B cell (primary cell): ENCODE data around the gene ID3. TPM values are rescaled to one million over a fixed set of nuclear protein-coding genes. Genes with fewer than 3 reads are reported as not detected.
A peak's percentile ranks its signal among the peaks of the same experiment; 100 is the strongest.

Source experiments
- ATAC-seq: fragments of 200-7000 bp; cut with Tn5 transposase; one replicate; pipeline ENCODE4 v1.10.0; 2021; ENCODE audit warnings: low read depth, mild to moderate bottlenecking, moderate number of reproducible peaks, moderate library complexity
- CTCF ChIA-PET: fragments of 350-600 bp; sonication (Branson Sonifier 250); formaldehyde crosslinking; loops from one replicate; lab custom pipeline; 2021; ENCODE audit warnings: antibody characterized with exemption, inconsistent platforms; lab: Charles Lee
- POLR2A ChIA-PET: fragments of 350-600 bp; sonication (Branson Sonifier 250); formaldehyde crosslinking; loops from one replicate; lab custom pipeline; 2021; ENCODE audit warnings: antibody characterized with exemption; lab: Charles Lee
- DNase-seq: peaks from one replicate; pipeline ENCODE4 v3.0.0; 2013
- H2AFZ ChIP-seq: 2 replicates; pipeline ENCODE4 v1.6.1; 2012; ENCODE audit warnings: mild to moderate bottlenecking, low read depth, low read length; ENCODE audit not compliant: insufficient read depth, poor library complexity, severe bottlenecking
- H3K27ac ChIP-seq, 2 donors: 1 replicate in 1 of 2; 2 replicates in 1 of 2; pipeline ENCODE4 v1.5.1; 2012 to 2013; ENCODE audit warnings: low read length in 2 of 2, mild to moderate bottlenecking in 2 of 2, moderate library complexity in 1 of 2
- H3K27me3 ChIP-seq, 4 experiments: fragments of 200-600 bp in 1 of 4; sonication (generic) in 1 of 4; replicated peaks in 1 of 4; 1 replicate in 2 of 4; 2 replicates in 2 of 4; pipeline versions ENCODE4 v1.6.1 to v1.7.0; 2013 to 2016; ENCODE audit warnings: low read length in 3 of 4, mild to moderate bottlenecking in 2 of 4, mixed read lengths in 1 of 4, moderate library complexity in 1 of 4; ENCODE audit not compliant: insufficient read depth in 4 of 4, control insufficient read depth in 3 of 4; ENCODE audit errors: control extremely low read depth in 1 of 4
- H3K36me3 ChIP-seq, 2 experiments: replicated peaks in 1 of 2; 1 replicate in 1 of 2; 2 replicates in 1 of 2; pipeline versions ENCODE4 v1.6.1 to v1.7.1; 2013; ENCODE audit warnings: low read length in 1 of 2; ENCODE audit not compliant: insufficient read depth in 2 of 2, control insufficient read depth in 1 of 2; ENCODE audit errors: control extremely low read depth in 1 of 2, extremely low read depth in 1 of 2
- H3K4me1 ChIP-seq, 2 donors: fragments of 200-600 bp in 1 of 2; sonication (generic) in 1 of 2; 1 replicate in 1 of 2; 2 replicates in 1 of 2; pipeline versions ENCODE4 v1.5.1 to v1.6.1; 2013 to 2017; ENCODE audit warnings: low read length in 2 of 2; ENCODE audit not compliant: control insufficient read depth in 2 of 2, insufficient read depth in 2 of 2
- H3K4me2 ChIP-seq: replicated peaks from 2 replicates; pipeline ENCODE3; 2012; ENCODE audit warnings: mild to moderate bottlenecking, low read depth, low read length; ENCODE audit not compliant: poor library complexity, severe bottlenecking
- H3K4me3 ChIP-seq, 5 experiments: fragments of 200-600 bp in 1 of 5; sonication (generic) in 1 of 5; 1 replicate in 3 of 5; 2 replicates in 2 of 5; pipeline versions ENCODE4 v1.5.1 to v1.7.0; 2011 to 2016; ENCODE audit warnings: low read length in 4 of 5, mild to moderate bottlenecking in 4 of 5, low read depth in 2 of 5, control low read depth in 1 of 5, moderate library complexity in 1 of 5; ENCODE audit not compliant: insufficient read depth in 1 of 5; ENCODE audit errors: control extremely low read depth in 1 of 5, extremely low read depth in 1 of 5
- H3K79me2 ChIP-seq: fragments of 200-600 bp; sonication (generic); one replicate; pipeline ENCODE4 v1.6.0; 2016; ENCODE audit warnings: low read length; ENCODE audit not compliant: control insufficient read depth, insufficient read depth
- H3K9ac ChIP-seq: fragments of 200-600 bp; sonication (generic); 2 replicates; pipeline ENCODE4 v1.6.1; 2017; ENCODE audit warnings: mild to moderate bottlenecking, low read length, moderate library complexity
- H3K9me3 ChIP-seq, 3 donors: one replicate each; pipeline versions ENCODE4 v1.6.1 to v1.7.1; 2013; ENCODE audit warnings: low read length in 2 of 3; ENCODE audit not compliant: control insufficient read depth in 2 of 3, insufficient read depth in 1 of 3; ENCODE audit errors: control extremely low read depth in 1 of 3
- H4K20me1 ChIP-seq: 2 replicates; pipeline ENCODE4 v1.6.0; 2012; ENCODE audit warnings: mild to moderate bottlenecking, low read length; ENCODE audit not compliant: insufficient read depth, control insufficient read depth, poor library complexity, severe bottlenecking
- H3K27ac Mint-ChIP-seq: one replicate; pipeline ENCODE4 v1.8.0; 2021; ENCODE audit warnings: mixed read lengths
- H3K27me3 Mint-ChIP-seq: one replicate; pipeline ENCODE4 v1.8.0; 2021; ENCODE audit warnings: mixed read lengths
- H3K4me1 Mint-ChIP-seq: one replicate; pipeline ENCODE4 v1.8.0; 2021; ENCODE audit warnings: mixed read lengths
- H3K4me3 Mint-ChIP-seq: one replicate; pipeline ENCODE4 v1.8.0; 2021; ENCODE audit warnings: mixed read lengths
- H3K9me3 Mint-ChIP-seq: one replicate; pipeline ENCODE4 v1.8.0; 2022; ENCODE audit warnings: mixed read lengths; ENCODE audit not compliant: insufficient read depth
- EZH2 ChIP-seq: IDR thresholded peaks from 2 replicates; pipeline ENCODE4 v1.6.1; 2012; ENCODE audit warnings: borderline replicate concordance, low read depth, mild to moderate bottlenecking, moderate library complexity, low read length; ENCODE audit not compliant: insufficient read depth, poor library complexity, severe bottlenecking
- WGBS: methylation state at CpG from one replicate; pipeline ENCODE4 v1.1.5; 2013; ENCODE audit warnings: missing lambda C conversion rate; ENCODE audit not compliant: insufficient coverage; 5-methylcytosine and 5-hydroxymethylcytosine counted together
- intact Hi-C: fragments of 100-400 bp; cut with micrococcal nuclease; formaldehyde crosslinking; loops from one replicate; pipeline ENCODE4 v1.10.0; 2022
- polyA plus RNA-seq: library from polyadenylated mRNA; depleted of rRNA; stranded (reverse); fragments of >200 nt; gene quantifications from 2 replicates; pipeline ENCODE4 v1.2.3, GENCODE V29; 2012
- total RNA-seq, 2 donors: library from RNA; stranded (reverse); fragments of 120-200 nt in 1 of 2; gene quantifications; 1 replicate in 1 of 2; 2 replicates in 1 of 2; pipeline versions ENCODE4 v1.2.3 to v1.2.4, GENCODE V29; 2013 to 2022
- TF ChIP-seq, protein P1 (sequence below): fragments of 200-600 bp; IDR thresholded peaks from one replicate; pipeline ENCODE4 v1.8.0; 2022; ENCODE audit warnings: antibody characterized with exemption, mild to moderate bottlenecking

ID3 gene
- total and polyA plus RNA-seq, 2 donors (not counting 1 experiment from before 2014, with no cell fraction given), result 212 to 367 TPM

DNA sequence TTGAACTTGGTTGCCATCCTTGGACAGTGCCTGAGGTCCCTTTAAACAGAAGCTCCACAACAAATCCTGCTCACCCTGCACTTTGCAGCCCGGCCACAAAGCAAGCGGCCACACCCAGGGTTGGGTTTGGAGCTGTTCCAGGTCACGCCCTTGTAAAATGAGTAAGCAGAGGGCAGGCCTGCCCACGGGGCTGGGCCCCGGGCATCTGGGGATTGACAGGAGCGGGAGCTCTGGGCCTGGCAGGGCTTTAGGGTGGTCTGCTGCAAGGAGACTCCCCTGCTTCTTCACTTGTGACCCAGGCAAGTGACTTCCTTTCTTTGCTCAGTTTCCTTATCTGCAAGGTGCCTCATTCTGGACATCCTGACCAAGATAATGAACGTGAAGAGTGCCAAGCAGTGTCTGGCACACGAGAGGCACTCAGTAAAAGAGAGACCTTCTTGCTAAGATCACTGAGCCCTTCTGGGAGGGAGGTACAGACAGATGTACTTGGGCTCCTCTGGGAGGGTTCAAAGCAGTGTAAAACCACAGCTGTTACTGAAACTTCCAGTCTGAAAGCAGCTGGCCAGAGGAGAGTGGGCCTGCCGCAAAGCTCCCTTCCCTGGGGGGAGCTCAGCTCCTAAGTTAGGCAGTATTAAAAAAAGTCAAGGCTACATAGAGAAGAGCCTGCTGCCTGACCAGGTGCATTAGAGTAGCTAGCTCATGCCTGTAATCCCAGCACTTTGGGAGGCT is 30.9 kb downstream of the ID3 start:
- POLR2A ChIA-PET, result interaction anchor here (0.5 to 2.0 kb wide), 6 partner anchors 12 to 91 kb away, joined by 3 to 10 read pairs (median 3); no protein-coding TSS in a partner anchor
- peaks cover 9% of the 10 kb centered on the region for H3K79me2 ChIP-seq

More for the DNA sequence above, 30.9 kb downstream of the ID3 start:
- ATAC-seq (peak; percentile 32), DNase-seq (peak; percentile 52)
- H3K27ac ChIP-seq, result peak overlapping the region; percentile 47 to 54
- peaks cover 90 to 94% of the 10 kb centered on the region in 2 donors for H3K4me1 ChIP-seq
- no peaks in the 10 kb centered on the region for H4K20me1 ChIP-seq
- no peaks in the 10 kb centered on the region for H3K9me3 ChIP-seq
- peak overlapping the region; percentile 66 for H2AFZ ChIP-seq
- Mint-ChIP-seq H3K27ac (peak overlapping the region; percentile 90), H3K4me1 (peaks cover 93% of the 10 kb centered on the region), H3K27me3 (no peaks in the 10 kb centered on the region), H3K9me3 (no peaks in the 10 kb centered on the region), H3K4me3 (peak overlapping the region; percentile 55)
- CTCF ChIA-PET, result interaction anchor here (0.5 to 17.1 kb wide), 8 partner anchors 10 to 343 kb away, joined by 4 to 332 read pairs (median 7); no protein-coding TSS in a partner anchor
- 1% methylated on average over 9 of the region's 9 CpGs for WGBS
- TF ChIP-seq, protein P1, sequence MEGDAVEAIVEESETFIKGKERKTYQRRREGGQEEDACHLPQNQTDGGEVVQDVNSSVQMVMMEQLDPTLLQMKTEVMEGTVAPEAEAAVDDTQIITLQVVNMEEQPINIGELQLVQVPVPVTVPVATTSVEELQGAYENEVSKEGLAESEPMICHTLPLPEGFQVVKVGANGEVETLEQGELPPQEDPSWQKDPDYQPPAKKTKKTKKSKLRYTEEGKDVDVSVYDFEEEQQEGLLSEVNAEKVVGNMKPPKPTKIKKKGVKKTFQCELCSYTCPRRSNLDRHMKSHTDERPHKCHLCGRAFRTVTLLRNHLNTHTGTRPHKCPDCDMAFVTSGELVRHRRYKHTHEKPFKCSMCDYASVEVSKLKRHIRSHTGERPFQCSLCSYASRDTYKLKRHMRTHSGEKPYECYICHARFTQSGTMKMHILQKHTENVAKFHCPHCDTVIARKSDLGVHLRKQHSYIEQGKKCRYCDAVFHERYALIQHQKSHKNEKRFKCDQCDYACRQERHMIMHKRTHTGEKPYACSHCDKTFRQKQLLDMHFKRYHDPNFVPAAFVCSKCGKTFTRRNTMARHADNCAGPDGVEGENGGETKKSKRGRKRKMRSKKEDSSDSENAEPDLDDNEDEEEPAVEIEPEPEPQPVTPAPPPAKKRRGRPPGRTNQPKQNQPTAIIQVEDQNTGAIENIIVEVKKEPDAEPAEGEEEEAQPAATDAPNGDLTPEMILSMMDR, result no peak
- TF ChIP-seq EZH2, result no peak
- intact Hi-C loops, result no loop called here
- peak overlapping the region; percentile 99 for H3K4me2 ChIP-seq
- peaks cover 0 to 7% (median 0%) of the 10 kb centered on the region in 4 experiments for H3K27me3 ChIP-seq
- H3K36me3 ChIP-seq, result no peaks in the 10 kb centered on the region
- peak overlapping the region in 3 of 5 experiments; percentile 9 to 48 (median 26) for H3K4me3 ChIP-seq
- H3K9ac ChIP-seq, result peak overlapping the region; percentile 35
